Hepatocyte (in vitro differentiated cells): ENCODE data around the gene ICAM2.

Experiments used
- CTCF ChIP-seq: fragments of 200-600 bp; sonication (generic); IDR thresholded peaks from 2 replicates; pipeline ENCODE4 v1.5.1; 2016; ENCODE audit warnings: antibody characterized with exemption, mild to moderate bottlenecking; ENCODE audit not compliant: poor library complexity
- EZH2 ChIP-seq: fragments of 200-600 bp; sonication (generic); IDR thresholded peaks from 2 replicates; pipeline ENCODE4 v1.6.1; 2016; ENCODE audit warnings: antibody characterized with exemption, mild to moderate bottlenecking, borderline replicate concordance

GRCh38 chr17:64028874-64029464 lies 8.5 kb upstream of the ICAM2 start:
- TF ChIP-seq CTCF = peak; percentile 87
- TF ChIP-seq EZH2 = no peak
